GM18861 (cell line): Measurements from ENCODE around the gene MSH3.
"Not testable (repeated sequence)": the region's sequence is repeated elsewhere in the genome, so short reads cannot be mapped to it uniquely, and the experiment has no call there.

Experiments
- ATAC-seq: cut with Tn5 transposase; IDR thresholded peaks from one replicate; pipeline ENCODE4 v1.9.1; 2021; ENCODE audit not compliant: unreplicated experiment

The MSH3 gene

GRCh38 chr5:80884929-80885328, 230.5 kb downstream of the MSH3 start:
- ATAC-seq: no peak

- ATAC-seq: no peak
These were observed 231.0 kb downstream of the MSH3 start for GRCh38 chr5:80885396-80886000.

GRCh38 chr5:80894083-80894482, 239.6 kb downstream of the MSH3 start:
- ATAC-seq: no peak

- ATAC-seq: no peak
These were observed 241.1 kb downstream of the MSH3 start for GRCh38 chr5:80895523-80895922.

GRCh38 chr5:80902624-80903023, 248.2 kb downstream of the MSH3 start:
- not testable (repeated sequence) for ATAC-seq

GRCh38 chr5:80904533-80905187, 250.2 kb downstream of the MSH3 start:
- no peak for ATAC-seq

GRCh38 chr5:80905405-80905804, 251.0 kb downstream of the MSH3 start:
- no peak for ATAC-seq

GRCh38 chr5:80912479-80912878, 258.0 kb downstream of the MSH3 start:
- ATAC-seq: no peak

- no peak for ATAC-seq
These were observed 261.3 kb downstream of the MSH3 start for GRCh38 chr5:80915716-80916115.

- no peak for ATAC-seq
These were observed 262.2 kb downstream of the MSH3 start for GRCh38 chr5:80916676-80917075.

GRCh38 chr5:80917631-80918030, 263.2 kb downstream of the MSH3 start:
- no peak for ATAC-seq

- no peak for ATAC-seq
These were observed 265.3 kb downstream of the MSH3 start for GRCh38 chr5:80919678-80920196.

- no peak for ATAC-seq
These were observed 265.9 kb downstream of the MSH3 start for GRCh38 chr5:80920333-80920732.

- ATAC-seq: no peak
These were observed 266.6 kb downstream of the MSH3 start for GRCh38 chr5:80921026-80921425.

- no peak for ATAC-seq
These were observed 271.5 kb downstream of the MSH3 start for GRCh38 chr5:80925931-80926330.
